ENCODE measurements around the gene COX14. TPM values are rescaled to one million over a fixed set of nuclear protein-coding genes. Genes with fewer than 3 reads are reported as not detected.

Gene COX14
- total and polyA plus RNA-seq, 10 of the 15 experiments (the other 5 are each of a cell fraction or from before 2014, with no cell fraction given) = 44.6 to 361 (median 120) TPM

DNA sequence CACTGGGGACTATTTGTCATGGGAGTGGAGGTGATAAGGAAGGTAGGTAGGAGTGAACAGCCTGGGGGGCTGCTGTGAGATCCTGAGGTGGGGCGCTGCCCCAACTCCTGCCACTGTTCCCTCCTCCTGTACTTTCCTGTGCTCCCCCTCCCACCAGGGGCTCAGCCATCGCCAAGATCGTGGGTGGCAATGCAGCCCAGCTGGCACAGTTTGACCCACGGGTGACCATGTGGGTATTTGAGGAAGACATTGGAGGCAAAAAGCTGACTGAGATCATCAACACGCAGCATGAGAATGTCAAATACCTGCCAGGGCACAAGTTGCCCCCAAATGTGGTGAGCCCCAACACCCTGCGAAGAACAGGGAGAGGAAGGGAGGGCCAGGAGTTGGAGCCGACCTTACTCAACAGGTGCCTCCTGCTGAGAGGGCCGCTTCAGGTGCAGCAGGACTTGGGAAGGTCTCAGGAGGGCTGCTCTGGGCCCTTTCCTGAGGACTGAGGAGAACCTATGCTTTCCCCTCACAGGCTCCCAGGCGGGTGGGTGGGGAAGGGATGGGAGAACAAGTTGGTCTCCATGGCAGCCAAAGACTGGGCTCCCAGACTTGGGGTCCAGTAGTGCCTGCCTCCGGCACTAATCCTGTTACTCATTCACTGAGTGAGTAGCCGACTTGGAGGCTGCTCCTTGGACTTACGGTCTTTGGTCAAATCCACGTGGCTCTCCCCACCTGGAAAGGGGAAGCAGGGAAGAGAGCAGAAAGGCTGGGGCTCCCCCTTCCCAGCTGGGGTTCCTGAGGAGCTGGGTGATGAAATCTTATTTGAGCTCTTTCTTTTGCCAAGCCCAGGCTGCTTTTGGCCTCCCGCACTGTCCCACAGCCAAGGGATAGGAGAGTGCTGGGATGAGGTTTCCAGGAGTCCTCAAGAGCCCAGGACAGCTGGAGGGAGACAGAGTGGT is 7.3 kb upstream of the COX14 start:
- no peak overlapping the region for H3K4me2 ChIP-seq (ENCODE audit: control insufficient read depth, insufficient read depth)
- peaks cover 2% of the 10 kb centered on the region for H3K4me1 ChIP-seq (ENCODE audit: control insufficient read depth, insufficient read depth, low read length)
- no peak for TF ChIP-seq MTA3 (IDR thresholded peaks at IDR 0.05; ENCODE audit: borderline replicate concordance, low read length)
- no peak for TF ChIP-seq ZZZ3 (IDR thresholded peaks at IDR 0.05; ENCODE audit: control insufficient read depth, insufficient read length, low read depth)
- TF ChIP-seq, protein P1, sequence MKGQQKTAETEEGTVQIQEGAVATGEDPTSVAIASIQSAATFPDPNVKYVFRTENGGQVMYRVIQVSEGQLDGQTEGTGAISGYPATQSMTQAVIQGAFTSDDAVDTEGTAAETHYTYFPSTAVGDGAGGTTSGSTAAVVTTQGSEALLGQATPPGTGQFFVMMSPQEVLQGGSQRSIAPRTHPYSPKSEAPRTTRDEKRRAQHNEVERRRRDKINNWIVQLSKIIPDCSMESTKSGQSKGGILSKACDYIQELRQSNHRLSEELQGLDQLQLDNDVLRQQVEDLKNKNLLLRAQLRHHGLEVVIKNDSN (IDR thresholded peaks at IDR 0.05; ENCODE audit: borderline replicate concordance, extremely low read length, insufficient read depth, low read depth, low read length) = no peak
- no peak for TF ChIP-seq MEF2B (IDR thresholded peaks at IDR 0.05; ENCODE audit: partially characterized antibody, poor library complexity, severe bottlenecking)
- TF ChIP-seq, protein P2, sequence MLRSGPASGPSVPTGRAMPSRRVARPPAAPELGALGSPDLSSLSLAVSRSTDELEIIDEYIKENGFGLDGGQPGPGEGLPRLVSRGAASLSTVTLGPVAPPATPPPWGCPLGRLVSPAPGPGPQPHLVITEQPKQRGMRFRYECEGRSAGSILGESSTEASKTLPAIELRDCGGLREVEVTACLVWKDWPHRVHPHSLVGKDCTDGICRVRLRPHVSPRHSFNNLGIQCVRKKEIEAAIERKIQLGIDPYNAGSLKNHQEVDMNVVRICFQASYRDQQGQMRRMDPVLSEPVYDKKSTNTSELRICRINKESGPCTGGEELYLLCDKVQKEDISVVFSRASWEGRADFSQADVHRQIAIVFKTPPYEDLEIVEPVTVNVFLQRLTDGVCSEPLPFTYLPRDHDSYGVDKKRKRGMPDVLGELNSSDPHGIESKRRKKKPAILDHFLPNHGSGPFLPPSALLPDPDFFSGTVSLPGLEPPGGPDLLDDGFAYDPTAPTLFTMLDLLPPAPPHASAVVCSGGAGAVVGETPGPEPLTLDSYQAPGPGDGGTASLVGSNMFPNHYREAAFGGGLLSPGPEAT (IDR thresholded peaks at IDR 0.05; ENCODE audit: low read depth) = no peak
- no peak for TF ChIP-seq NFYB (IDR thresholded peaks at IDR 0.05; ENCODE audit: insufficient read depth, low read depth, low read length)
- no peak for TF ChIP-seq SPI1 (IDR thresholded peaks at IDR 0.05; ENCODE audit: borderline replicate concordance, insufficient read depth, low read depth, low read length)
- TF ChIP-seq, protein P3, sequence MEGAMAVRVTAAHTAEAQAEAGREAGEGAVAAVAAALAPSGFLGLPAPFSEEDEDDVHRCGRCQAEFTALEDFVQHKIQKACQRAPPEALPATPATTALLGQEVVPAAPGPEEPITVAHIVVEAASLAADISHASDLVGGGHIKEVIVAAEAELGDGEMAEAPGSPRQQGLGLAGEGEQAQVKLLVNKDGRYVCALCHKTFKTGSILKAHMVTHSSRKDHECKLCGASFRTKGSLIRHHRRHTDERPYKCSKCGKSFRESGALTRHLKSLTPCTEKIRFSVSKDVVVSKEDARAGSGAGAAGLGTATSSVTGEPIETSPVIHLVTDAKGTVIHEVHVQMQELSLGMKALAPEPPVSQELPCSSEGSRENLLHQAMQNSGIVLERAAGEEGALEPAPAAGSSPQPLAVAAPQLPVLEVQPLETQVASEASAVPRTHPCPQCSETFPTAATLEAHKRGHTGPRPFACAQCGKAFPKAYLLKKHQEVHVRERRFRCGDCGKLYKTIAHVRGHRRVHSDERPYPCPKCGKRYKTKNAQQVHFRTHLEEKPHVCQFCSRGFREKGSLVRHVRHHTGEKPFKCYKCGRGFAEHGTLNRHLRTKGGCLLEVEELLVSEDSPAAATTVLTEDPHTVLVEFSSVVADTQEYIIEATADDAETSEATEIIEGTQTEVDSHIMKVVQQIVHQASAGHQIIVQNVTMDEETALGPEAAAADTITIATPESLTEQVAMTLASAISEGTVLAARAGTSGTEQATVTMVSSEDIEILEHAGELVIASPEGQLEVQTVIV (IDR thresholded peaks at IDR 0.05; ENCODE audit: borderline replicate concordance, partially characterized antibody) = no peak
- no peak for TF ChIP-seq BHLHE40 (IDR thresholded peaks at IDR 0.05; ENCODE audit: borderline replicate concordance in 1 of 2, low read depth in 2 of 2, low read length in 1 of 2)
- TF ChIP-seq ZNF217 (IDR thresholded peaks at IDR 0.05) = no peak
- TF ChIP-seq, protein P4, sequence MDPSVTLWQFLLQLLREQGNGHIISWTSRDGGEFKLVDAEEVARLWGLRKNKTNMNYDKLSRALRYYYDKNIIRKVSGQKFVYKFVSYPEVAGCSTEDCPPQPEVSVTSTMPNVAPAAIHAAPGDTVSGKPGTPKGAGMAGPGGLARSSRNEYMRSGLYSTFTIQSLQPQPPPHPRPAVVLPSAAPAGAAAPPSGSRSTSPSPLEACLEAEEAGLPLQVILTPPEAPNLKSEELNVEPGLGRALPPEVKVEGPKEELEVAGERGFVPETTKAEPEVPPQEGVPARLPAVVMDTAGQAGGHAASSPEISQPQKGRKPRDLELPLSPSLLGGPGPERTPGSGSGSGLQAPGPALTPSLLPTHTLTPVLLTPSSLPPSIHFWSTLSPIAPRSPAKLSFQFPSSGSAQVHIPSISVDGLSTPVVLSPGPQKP (IDR thresholded peaks at IDR 0.05; ENCODE audit: low read depth, low read length) = no peak

More for the DNA sequence above, 7.3 kb upstream of the COX14 start:
- SMC1A ChIA-PET (ENCODE audit: uncharacterized antibody, unreplicated experiment) = interaction anchor here (0.9 kb wide), 1 partner anchor 71 kb away, joined by 4 read pairs; no protein-coding TSS in a partner anchor
- Histone ChIP-seq H3K9me3 (replicated peaks; ENCODE audit: control insufficient read depth, insufficient read depth, low read length) (no peaks in the 10 kb centered on the region), H2AFZ (ENCODE audit: control insufficient read depth, low read depth, low read length) (no peak overlapping the region), H3K9ac (ENCODE audit: control insufficient read depth, insufficient read depth, low read length) (no peak overlapping the region), H4K20me1 (ENCODE audit: control insufficient read depth, insufficient read depth) (no peaks in the 10 kb centered on the region), H3K4me3 (no peak overlapping the region), H3K27me3 (replicated peaks in 1 of 2; ENCODE audit: control insufficient read depth in 2 of 2, insufficient read depth in 2 of 2, low read length in 1 of 2) (no peaks in the 10 kb centered on the region), H3K36me3 (ENCODE audit: control insufficient read depth in 2 of 2, insufficient read depth in 2 of 2, low read length in 1 of 2) (peaks cover 4 to 5% of the 10 kb centered on the region in 2 experiments), H3K27ac (ENCODE audit: control insufficient read depth, insufficient read depth) (no peak overlapping the region), H3K79me2 (ENCODE audit: control insufficient read depth, insufficient read depth, low read length) (no peaks in the 10 kb centered on the region)
- ATAC-seq (no peak), DNase-seq (ENCODE audit: low read depth, low spot score) (no peak), FAIRE-seq (no peak)
- WGBS (ENCODE audit: insufficient coverage, insufficient replicate concordance, low lambda C conversion rate, missing lambda C conversion rate) = 64% methylated on average over 14 of the region's 14 CpGs
- intact Hi-C loops (cut with micrococcal nuclease; ENCODE audit: unreplicated experiment) (no loop called here), in situ Hi-C loops (cut with MboI) (no loop called here)
- no TSS peak for BruUV-seq (replicated peaks)
- POLR2A ChIA-PET = interaction anchor here (0.5 to 0.9 kb wide), 2 partner anchors 20 to 1213 kb away, joined by 4 read pairs; partner anchors contain the start of gene SMARCD1
- CTCF ChIA-PET = interaction anchor here (1.3 to 13.0 kb wide), 4 partner anchors 7 to 71 kb away, joined by 4 to 257 read pairs (median 22); partner anchors contain the start of genes CERS5 and COX14
- RAD21 ChIA-PET (ENCODE audit: unreplicated experiment) = interaction anchor here (0.6 to 2.1 kb wide), 2 partner anchors 7 to 145 kb away, joined by 4 to 7 read pairs; partner anchors contain the start of gene COX14
